ENCODE measurements around the gene HLA-DRB5. TPM values are rescaled to one million over a fixed set of nuclear protein-coding genes. Genes with fewer than 3 reads are reported as not detected.

Gene HLA-DRB5
- total RNA-seq, 1 experiment from 2014 or later, result not detected

GRCh38 chr6:32491700-32492099, 38.4 kb downstream of the HLA-DRB5 start:
- H3K27me3 ChIP-seq (replicated peaks; ENCODE audit: control insufficient read depth, insufficient read depth, low read length), result no peaks in the 10 kb centered on the region
- ChIA-PET CTCF (no interaction called here), POLR2A (no interaction called here)
- H3K4me1 ChIP-seq, result no peaks in the 10 kb centered on the region
- no peak overlapping the region for H3K27ac Mint-ChIP-seq (ENCODE audit: unreplicated experiment)
- H3K4me3 Mint-ChIP-seq (ENCODE audit: unreplicated experiment), result no peak overlapping the region
- DNase-seq, result no peak
- H3K36me3 ChIP-seq (ENCODE audit: control insufficient read depth, insufficient read depth, low read length), result no peaks in the 10 kb centered on the region
- H3K4me1 Mint-ChIP-seq (ENCODE audit: low read depth, unreplicated experiment), result no peaks in the 10 kb centered on the region
- H3K27me3 Mint-ChIP-seq (ENCODE audit: insufficient read depth, unreplicated experiment), result peaks cover 13% of the 10 kb centered on the region
- BruUV-seq (replicated peaks), result no TSS peak
- no peaks in the 10 kb centered on the region for H3K36me3 Mint-ChIP-seq (ENCODE audit: insufficient read depth, unreplicated experiment)
- H3K9me3 Mint-ChIP-seq (ENCODE audit: unreplicated experiment), result no peaks in the 10 kb centered on the region
- no peaks in the 10 kb centered on the region for H3K9me3 ChIP-seq
- TF ChIP-seq, protein P1, sequence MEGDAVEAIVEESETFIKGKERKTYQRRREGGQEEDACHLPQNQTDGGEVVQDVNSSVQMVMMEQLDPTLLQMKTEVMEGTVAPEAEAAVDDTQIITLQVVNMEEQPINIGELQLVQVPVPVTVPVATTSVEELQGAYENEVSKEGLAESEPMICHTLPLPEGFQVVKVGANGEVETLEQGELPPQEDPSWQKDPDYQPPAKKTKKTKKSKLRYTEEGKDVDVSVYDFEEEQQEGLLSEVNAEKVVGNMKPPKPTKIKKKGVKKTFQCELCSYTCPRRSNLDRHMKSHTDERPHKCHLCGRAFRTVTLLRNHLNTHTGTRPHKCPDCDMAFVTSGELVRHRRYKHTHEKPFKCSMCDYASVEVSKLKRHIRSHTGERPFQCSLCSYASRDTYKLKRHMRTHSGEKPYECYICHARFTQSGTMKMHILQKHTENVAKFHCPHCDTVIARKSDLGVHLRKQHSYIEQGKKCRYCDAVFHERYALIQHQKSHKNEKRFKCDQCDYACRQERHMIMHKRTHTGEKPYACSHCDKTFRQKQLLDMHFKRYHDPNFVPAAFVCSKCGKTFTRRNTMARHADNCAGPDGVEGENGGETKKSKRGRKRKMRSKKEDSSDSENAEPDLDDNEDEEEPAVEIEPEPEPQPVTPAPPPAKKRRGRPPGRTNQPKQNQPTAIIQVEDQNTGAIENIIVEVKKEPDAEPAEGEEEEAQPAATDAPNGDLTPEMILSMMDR (IDR thresholded peaks at IDR 0.05; ENCODE audit: insufficient read depth in 1 of 2, low read depth in 1 of 2, low read length in 1 of 2, severe bottlenecking in 1 of 2, unreplicated experiment in 1 of 2), result no peak
- intact Hi-C loops (cut with micrococcal nuclease; ENCODE audit: unreplicated experiment), result no loop called here
- H3K4me3 ChIP-seq (ENCODE audit: low read depth, low read length), result no peak overlapping the region

GRCh38 chr6:32488083-32488482, 42.0 kb downstream of the HLA-DRB5 start:
- H3K36me3 Mint-ChIP-seq (ENCODE audit: insufficient read depth, unreplicated experiment), result no peaks in the 10 kb centered on the region
- ChIA-PET POLR2A (no interaction called here), CTCF (no interaction called here)
- Histone ChIP-seq H3K9me3 (no peaks in the 10 kb centered on the region), H3K4me3 (ENCODE audit: low read depth, low read length) (no peak overlapping the region), H3K27me3 (replicated peaks; ENCODE audit: control insufficient read depth, insufficient read depth, low read length) (no peaks in the 10 kb centered on the region), H3K36me3 (ENCODE audit: control insufficient read depth, insufficient read depth, low read length) (no peaks in the 10 kb centered on the region), H3K4me1 (no peaks in the 10 kb centered on the region)
- BruUV-seq (replicated peaks), result no TSS peak
- no peak for DNase-seq
- no peak overlapping the region for H3K4me3 Mint-ChIP-seq (ENCODE audit: unreplicated experiment)
- peaks cover 22% of the 10 kb centered on the region for H3K27me3 Mint-ChIP-seq (ENCODE audit: insufficient read depth, unreplicated experiment)
- no peaks in the 10 kb centered on the region for H3K9me3 Mint-ChIP-seq (ENCODE audit: unreplicated experiment)
- H3K4me1 Mint-ChIP-seq (ENCODE audit: low read depth, unreplicated experiment), result no peaks in the 10 kb centered on the region
- H3K27ac Mint-ChIP-seq (ENCODE audit: unreplicated experiment), result no peak overlapping the region
- TF ChIP-seq, protein P1 (IDR thresholded peaks at IDR 0.05; ENCODE audit: insufficient read depth in 1 of 2, low read depth in 1 of 2, low read length in 1 of 2, severe bottlenecking in 1 of 2, unreplicated experiment in 1 of 2), result no peak
- intact Hi-C loops (cut with micrococcal nuclease; ENCODE audit: unreplicated experiment), result no loop called here

DNA sequence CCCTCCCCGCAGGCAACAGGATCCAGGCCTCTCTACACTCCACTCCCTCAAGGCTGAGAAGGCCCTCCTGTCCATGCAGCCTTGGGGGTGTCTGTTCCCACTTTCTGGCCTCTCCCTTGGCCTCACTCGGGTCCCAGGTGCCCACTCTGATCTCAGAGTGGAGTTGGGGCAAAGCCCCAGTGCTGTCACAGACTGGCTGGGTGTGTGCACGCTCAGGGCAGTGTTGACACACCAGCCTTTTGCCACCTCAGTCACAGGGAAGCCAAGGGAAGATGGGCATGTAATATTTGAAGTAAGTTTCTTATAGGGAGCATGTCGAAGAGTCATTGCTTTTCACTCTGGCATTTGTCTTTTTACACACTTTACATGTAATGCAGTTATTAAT, 45.5 kb downstream of the HLA-DRB5 start:
- no peaks in the 10 kb centered on the region for H3K9me3 Mint-ChIP-seq (ENCODE audit: unreplicated experiment)
- BruUV-seq (replicated peaks), result no TSS peak
- H3K4me3 Mint-ChIP-seq (ENCODE audit: unreplicated experiment), result no peak overlapping the region
- no peaks in the 10 kb centered on the region for H3K9me3 ChIP-seq
- CTCF ChIA-PET, result no interaction called here
- intact Hi-C loops (cut with micrococcal nuclease; ENCODE audit: unreplicated experiment), result no loop called here
- no peak overlapping the region for H3K27ac Mint-ChIP-seq (ENCODE audit: unreplicated experiment)
- POLR2A ChIA-PET, result no interaction called here
- peaks cover 19% of the 10 kb centered on the region for H3K27me3 Mint-ChIP-seq (ENCODE audit: insufficient read depth, unreplicated experiment)
- no peaks in the 10 kb centered on the region for H3K4me1 ChIP-seq
- TF ChIP-seq, protein P1 (IDR thresholded peaks at IDR 0.05; ENCODE audit: insufficient read depth in 1 of 2, low read depth in 1 of 2, low read length in 1 of 2, severe bottlenecking in 1 of 2, unreplicated experiment in 1 of 2), result no peak
- H3K4me3 ChIP-seq (ENCODE audit: low read depth, low read length), result no peak overlapping the region
- no peak for DNase-seq
- H3K4me1 Mint-ChIP-seq (ENCODE audit: low read depth, unreplicated experiment), result no peaks in the 10 kb centered on the region
- H3K36me3 ChIP-seq (ENCODE audit: control insufficient read depth, insufficient read depth, low read length), result no peaks in the 10 kb centered on the region
- no peaks in the 10 kb centered on the region for H3K36me3 Mint-ChIP-seq (ENCODE audit: insufficient read depth, unreplicated experiment)
- H3K27me3 ChIP-seq (replicated peaks; ENCODE audit: control insufficient read depth, insufficient read depth, low read length), result no peaks in the 10 kb centered on the region
